Measurements from ENCODE around the gene FMNL2.

FMNL2 gene

GRCh38 chr2:152543717-152544116 is 208.7 kb downstream of the FMNL2 start:
- no peak for ATAC-seq

GRCh38 chr2:152544638-152545037 is 209.7 kb downstream of the FMNL2 start:
- TF ChIP-seq OSR1 (CRISPR knock-in tag; IDR thresholded peaks at IDR 0.05) = no peak
- no peak for TF ChIP-seq PATZ1 (CRISPR knock-in tag; IDR thresholded peaks at IDR 0.05; ENCODE audit: borderline replicate concordance)
- no peak for ATAC-seq

More at GRCh38 chr2:152543717-152544116, 208.7 kb downstream of the FMNL2 start:
- TF ChIP-seq CSDC2 (CRISPR knock-in tag; IDR thresholded peaks at IDR 0.05) (no peak), GLIS3 (CRISPR knock-in tag; IDR thresholded peaks at IDR 0.05) (no peak), TCF4 (CRISPR knock-in tag; IDR thresholded peaks at IDR 0.05; ENCODE audit: borderline replicate concordance) (no peak), BACH2 (CRISPR knock-in tag; IDR thresholded peaks at IDR 0.05; ENCODE audit: borderline replicate concordance) (no peak), ZNF8 (CRISPR knock-in tag; IDR thresholded peaks at IDR 0.05) (no peak), TOX (CRISPR knock-in tag; IDR thresholded peaks at IDR 0.05; ENCODE audit: borderline replicate concordance) (no peak), PPARA (CRISPR knock-in tag; IDR thresholded peaks at IDR 0.05; ENCODE audit: borderline replicate concordance) (no peak), ZC3H10 (CRISPR knock-in tag; IDR thresholded peaks at IDR 0.05) (no peak), ZNF565 (CRISPR knock-in tag; conservative IDR thresholded peaks at IDR 0.05; ENCODE audit: low read depth) (no peak), ZFP3 (CRISPR knock-in tag; IDR thresholded peaks at IDR 0.05) (no peak), RARB (CRISPR knock-in tag; IDR thresholded peaks at IDR 0.05) (no peak), ISL1 (CRISPR knock-in tag; IDR thresholded peaks at IDR 0.05) (no peak), ZNF70 (CRISPR knock-in tag; IDR thresholded peaks at IDR 0.05) (no peak), OSR1 (CRISPR knock-in tag; IDR thresholded peaks at IDR 0.05) (no peak), ZFP30 (CRISPR knock-in tag; IDR thresholded peaks at IDR 0.05) (no peak), ARNTL (CRISPR knock-in tag; IDR thresholded peaks at IDR 0.05; ENCODE audit: borderline replicate concordance, low read depth) (no peak), CSRNP3 (CRISPR knock-in tag; IDR thresholded peaks at IDR 0.05) (no peak)
- TF ChIP-seq, protein P1, sequence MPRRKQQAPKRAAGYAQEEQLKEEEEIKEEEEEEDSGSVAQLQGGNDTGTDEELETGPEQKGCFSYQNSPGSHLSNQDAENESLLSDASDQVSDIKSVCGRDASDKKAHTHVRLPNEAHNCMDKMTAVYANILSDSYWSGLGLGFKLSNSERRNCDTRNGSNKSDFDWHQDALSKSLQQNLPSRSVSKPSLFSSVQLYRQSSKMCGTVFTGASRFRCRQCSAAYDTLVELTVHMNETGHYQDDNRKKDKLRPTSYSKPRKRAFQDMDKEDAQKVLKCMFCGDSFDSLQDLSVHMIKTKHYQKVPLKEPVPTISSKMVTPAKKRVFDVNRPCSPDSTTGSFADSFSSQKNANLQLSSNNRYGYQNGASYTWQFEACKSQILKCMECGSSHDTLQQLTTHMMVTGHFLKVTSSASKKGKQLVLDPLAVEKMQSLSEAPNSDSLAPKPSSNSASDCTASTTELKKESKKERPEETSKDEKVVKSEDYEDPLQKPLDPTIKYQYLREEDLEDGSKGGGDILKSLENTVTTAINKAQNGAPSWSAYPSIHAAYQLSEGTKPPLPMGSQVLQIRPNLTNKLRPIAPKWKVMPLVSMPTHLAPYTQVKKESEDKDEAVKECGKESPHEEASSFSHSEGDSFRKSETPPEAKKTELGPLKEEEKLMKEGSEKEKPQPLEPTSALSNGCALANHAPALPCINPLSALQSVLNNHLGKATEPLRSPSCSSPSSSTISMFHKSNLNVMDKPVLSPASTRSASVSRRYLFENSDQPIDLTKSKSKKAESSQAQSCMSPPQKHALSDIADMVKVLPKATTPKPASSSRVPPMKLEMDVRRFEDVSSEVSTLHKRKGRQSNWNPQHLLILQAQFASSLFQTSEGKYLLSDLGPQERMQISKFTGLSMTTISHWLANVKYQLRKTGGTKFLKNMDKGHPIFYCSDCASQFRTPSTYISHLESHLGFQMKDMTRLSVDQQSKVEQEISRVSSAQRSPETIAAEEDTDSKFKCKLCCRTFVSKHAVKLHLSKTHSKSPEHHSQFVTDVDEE (CRISPR knock-in tag; IDR thresholded peaks at IDR 0.05) = no peak
- TF ChIP-seq, protein P2, sequence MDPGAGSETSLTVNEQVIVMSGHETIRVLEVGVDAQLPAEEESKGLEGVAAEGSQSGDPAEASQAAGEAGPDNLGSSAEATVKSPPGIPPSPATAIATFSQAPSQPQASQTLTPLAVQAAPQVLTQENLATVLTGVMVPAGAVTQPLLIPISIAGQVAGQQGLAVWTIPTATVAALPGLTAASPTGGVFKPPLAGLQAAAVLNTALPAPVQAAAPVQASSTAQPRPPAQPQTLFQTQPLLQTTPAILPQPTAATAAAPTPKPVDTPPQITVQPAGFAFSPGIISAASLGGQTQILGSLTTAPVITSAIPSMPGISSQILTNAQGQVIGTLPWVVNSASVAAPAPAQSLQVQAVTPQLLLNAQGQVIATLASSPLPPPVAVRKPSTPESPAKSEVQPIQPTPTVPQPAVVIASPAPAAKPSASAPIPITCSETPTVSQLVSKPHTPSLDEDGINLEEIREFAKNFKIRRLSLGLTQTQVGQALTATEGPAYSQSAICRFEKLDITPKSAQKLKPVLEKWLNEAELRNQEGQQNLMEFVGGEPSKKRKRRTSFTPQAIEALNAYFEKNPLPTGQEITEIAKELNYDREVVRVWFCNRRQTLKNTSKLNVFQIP (CRISPR knock-in tag; IDR thresholded peaks at IDR 0.05; ENCODE audit: borderline replicate concordance, low read depth) = no peak

DNA sequence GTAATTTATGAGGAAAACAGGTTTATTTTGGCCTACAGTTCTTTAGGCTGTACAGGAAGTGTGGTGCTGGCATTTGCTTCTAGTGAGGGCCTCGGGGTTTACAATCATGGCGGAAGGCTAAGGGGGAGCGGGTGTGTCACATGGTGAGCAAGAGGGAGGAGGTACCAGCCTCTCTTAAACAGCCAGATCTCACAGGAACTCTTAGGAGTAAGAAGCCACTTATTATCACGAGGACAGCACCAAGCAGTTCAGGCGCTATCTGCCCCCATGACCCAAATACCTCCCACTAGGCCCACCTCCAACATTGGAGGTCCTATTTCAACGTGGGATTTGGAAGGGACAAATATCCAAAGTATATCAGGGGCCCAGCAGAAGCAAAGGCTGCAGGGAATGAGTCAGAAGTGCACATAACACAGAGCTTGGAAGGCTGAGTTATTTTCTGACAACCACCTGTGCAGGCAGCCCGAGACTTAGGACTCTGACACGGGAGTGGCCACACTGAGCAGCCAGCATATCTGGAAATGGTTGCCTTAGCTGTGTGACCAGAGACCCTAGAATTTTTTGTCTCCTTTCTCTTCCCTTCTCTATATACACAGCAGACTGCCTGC is 211.4 kb downstream of the FMNL2 start:
- TF ChIP-seq ZFP3 (CRISPR knock-in tag; IDR thresholded peaks at IDR 0.05) = no peak
- ATAC-seq = no peak

DNA sequence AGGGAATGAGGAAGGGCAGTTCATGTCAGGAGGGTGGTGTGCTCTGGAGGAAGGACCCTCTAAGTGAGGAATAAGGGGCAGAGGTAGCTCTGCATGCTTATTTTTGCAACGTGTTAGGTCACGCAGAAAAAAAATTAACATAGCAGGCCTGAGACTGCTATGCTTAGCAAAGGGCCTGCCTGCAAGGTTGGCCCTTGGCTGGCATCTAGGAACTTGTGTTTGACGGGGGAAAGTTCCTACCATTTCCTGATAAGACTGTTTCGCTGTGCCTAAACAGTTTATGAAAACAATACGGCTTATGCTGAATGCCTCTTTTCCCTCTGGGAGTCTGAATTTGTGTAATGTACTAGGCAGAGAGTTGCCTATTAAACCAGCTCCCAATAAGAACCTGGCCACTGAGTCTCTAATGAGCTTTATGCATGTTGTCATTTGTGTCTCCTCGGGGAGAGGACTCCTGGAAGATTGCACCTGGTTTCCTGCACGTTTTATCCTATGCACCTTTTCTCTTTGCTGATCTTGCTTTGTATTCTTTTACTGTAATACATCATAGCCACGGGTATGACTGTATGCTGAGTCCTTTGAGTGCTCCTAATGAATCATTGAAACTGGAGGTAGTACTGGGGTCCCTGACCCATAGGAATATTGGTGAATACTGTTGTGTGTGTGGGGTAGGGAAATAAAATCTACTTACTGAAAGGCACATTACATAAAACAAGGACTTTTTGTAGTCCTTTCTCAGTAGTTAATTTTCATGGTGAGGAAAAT is 213.3 kb downstream of the FMNL2 start:
- no peak for TF ChIP-seq BACH2 (CRISPR knock-in tag; IDR thresholded peaks at IDR 0.05; ENCODE audit: borderline replicate concordance)
- TF ChIP-seq, protein P2 (CRISPR knock-in tag; IDR thresholded peaks at IDR 0.05; ENCODE audit: borderline replicate concordance, low read depth) = no peak
- TF ChIP-seq RARB (CRISPR knock-in tag; IDR thresholded peaks at IDR 0.05) = no peak
- no peak for TF ChIP-seq ZNF70 (CRISPR knock-in tag; IDR thresholded peaks at IDR 0.05)
- no peak for TF ChIP-seq PATZ1 (CRISPR knock-in tag; IDR thresholded peaks at IDR 0.05; ENCODE audit: borderline replicate concordance)
- ATAC-seq = peak; percentile 39; the same call in 2 of the 3 replicates
